Measurements from ENCODE around the gene CACNA1C. TPM values are rescaled to one million over a fixed set of nuclear protein-coding genes. Genes with fewer than 3 reads are reported as not detected.

The CACNA1C gene
- total RNA-seq, 1 donor from 2014 or later, result 102 TPM

GRCh38 chr12:2354151-2354991, 301.6 kb downstream of the CACNA1C start:
- no peak for TF ChIP-seq CTCF (IDR thresholded peaks at IDR 0.05)
- Histone ChIP-seq H3K4me1 (peaks cover 5 to 30% of the 10 kb centered on the region in 2 donors), H3K4me3 (no peak overlapping the region), H3K36me3 (no peaks in the 10 kb centered on the region), H3K27ac (peak overlapping the region; percentile 60), H3K9me3 (no peaks in the 10 kb centered on the region), H3K27me3 (no peaks in the 10 kb centered on the region)
- intact Hi-C loops (cut with DNase I), result no loop called here
- no peak for DNase-seq (ENCODE audit: low spot score in 2 of 2)

DNA sequence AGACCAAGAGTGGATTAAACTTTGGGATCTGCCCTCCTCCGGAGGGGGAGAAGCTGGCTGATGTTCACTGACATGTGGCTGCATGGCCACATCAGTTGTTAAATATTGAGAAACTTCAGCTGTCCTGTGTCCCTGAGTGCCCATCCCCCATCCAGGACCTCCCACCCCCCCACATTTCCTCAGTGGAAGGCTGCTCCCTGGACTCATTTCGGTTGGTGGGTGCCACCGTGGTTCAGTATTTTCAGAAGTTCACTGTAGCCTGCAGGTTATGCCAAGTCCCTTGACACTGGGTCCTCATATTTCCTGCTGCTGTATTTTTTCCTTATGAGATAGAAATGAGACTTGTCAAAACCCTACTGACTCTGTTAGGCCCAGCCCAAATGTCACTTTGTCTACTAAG, 302.4 kb downstream of the CACNA1C start:
- no peaks in the 10 kb centered on the region for H3K9me3 ChIP-seq
- H3K36me3 ChIP-seq, result no peaks in the 10 kb centered on the region
- H3K4me3 ChIP-seq, result no peak overlapping the region
- no peak for DNase-seq (ENCODE audit: low spot score in 2 of 2)
- intact Hi-C loops (cut with DNase I), result no loop called here
- no peaks in the 10 kb centered on the region for H3K27me3 ChIP-seq
- TF ChIP-seq CTCF (IDR thresholded peaks at IDR 0.05), result no peak
- no peak overlapping the region for H3K27ac ChIP-seq
- peaks cover 5 to 31% of the 10 kb centered on the region in 2 donors for H3K4me1 ChIP-seq

GRCh38 chr12:2355604-2356003, 302.8 kb downstream of the CACNA1C start:
- no peaks in the 10 kb centered on the region for H3K36me3 ChIP-seq
- intact Hi-C loops (cut with DNase I), result no loop called here
- no peak overlapping the region for H3K4me3 ChIP-seq
- no peaks in the 10 kb centered on the region for H3K9me3 ChIP-seq
- peaks cover 5 to 31% of the 10 kb centered on the region in 2 donors for H3K4me1 ChIP-seq
- H3K27me3 ChIP-seq, result no peaks in the 10 kb centered on the region
- DNase-seq (ENCODE audit: low spot score in 2 of 2), result no peak
- TF ChIP-seq CTCF (IDR thresholded peaks at IDR 0.05), result no peak
- H3K27ac ChIP-seq, result no peak overlapping the region

GRCh38 chr12:2356601-2357125, 303.9 kb downstream of the CACNA1C start:
- Histone ChIP-seq H3K36me3 (no peaks in the 10 kb centered on the region), H3K27me3 (no peaks in the 10 kb centered on the region), H3K4me1 (peaks cover 5 to 31% of the 10 kb centered on the region in 2 donors), H3K9me3 (no peaks in the 10 kb centered on the region), H3K27ac (no peak overlapping the region), H3K4me3 (no peak overlapping the region)
- intact Hi-C loops (cut with DNase I), result no loop called here
- DNase-seq (ENCODE audit: low spot score in 2 of 2), result peak in 1 of 2 donors; percentile 55
- TF ChIP-seq CTCF (IDR thresholded peaks at IDR 0.05), result no peak

DNA sequence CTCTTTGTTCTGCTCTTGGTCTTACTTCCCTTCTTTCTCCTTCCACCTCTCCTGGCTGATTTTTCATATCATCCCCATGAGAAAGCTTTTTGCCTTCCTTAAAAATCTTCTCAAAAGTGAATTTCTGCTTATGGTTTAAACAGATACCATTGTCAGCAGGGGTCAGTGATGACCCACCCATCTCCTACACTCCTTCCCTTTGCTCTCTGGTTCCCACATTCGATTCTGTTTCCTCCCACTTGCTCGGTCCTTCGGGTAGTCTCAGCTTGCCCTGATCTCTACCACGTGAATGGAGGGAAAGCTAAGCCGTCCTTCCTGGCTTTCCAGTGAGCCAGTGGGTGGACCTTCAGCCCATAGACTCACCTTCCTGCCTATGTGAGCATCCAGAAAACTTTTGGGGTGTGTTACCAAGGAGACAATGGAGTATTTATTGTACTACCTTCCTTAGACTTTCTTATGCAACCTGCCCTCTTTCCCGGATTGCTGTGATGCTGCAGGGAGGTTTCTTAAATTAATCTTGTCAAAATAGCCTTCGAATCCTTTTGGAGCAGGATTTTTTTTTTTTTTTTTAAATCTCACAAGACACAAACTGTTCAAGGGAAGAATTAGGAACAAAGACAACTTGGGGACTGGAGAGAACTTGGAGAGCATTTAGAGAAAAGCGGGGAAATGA, 306.3 kb downstream of the CACNA1C start:
- intact Hi-C loops (cut with DNase I), result no loop called here
- Histone ChIP-seq H3K9me3 (no peaks in the 10 kb centered on the region), H3K4me3 (no peak overlapping the region), H3K27me3 (no peaks in the 10 kb centered on the region), H3K4me1 (peaks cover 5 to 24% of the 10 kb centered on the region in 2 donors), H3K27ac (peak overlapping the region; percentile 64 to 65), H3K36me3 (no peaks in the 10 kb centered on the region)
- peak in 1 of 2 donors; percentile 58 for DNase-seq (ENCODE audit: low spot score in 2 of 2)
- TF ChIP-seq CTCF (IDR thresholded peaks at IDR 0.05), result peak in 1 of 3 experiments; percentile 9
